Measurements from ENCODE around the gene IFNA7. TPM values are rescaled to one million over a fixed set of nuclear protein-coding genes. Genes with fewer than 3 reads are reported as not detected.
"Not testable (repeated sequence)": the region's sequence is repeated elsewhere in the genome, so short reads cannot be mapped to it uniquely, and the experiment has no call there.

IFNA7 gene
- total RNA-seq, result not detected
- long read RNA-seq, result 0 reads

GRCh38 chr9:21202105-21202504 lies at the start of gene IFNA7:
IFNA7 (minus strand) TSS chr9:21202205; CDS start chr9:21202165, 40 bp downstream.
- DNase-seq (ENCODE audit: low spot score); intact Hi-C loops (cut with DNase I): not testable (repeated sequence)

- DNase-seq (ENCODE audit: low spot score), result no peak
- intact Hi-C loops (cut with DNase I), result loop anchor here (5.0 kb wide), 1 partner anchor 541 kb away; no protein-coding TSS in a partner anchor
Observed at GRCh38 chr9:21251638-21252037, 49.6 kb upstream of the IFNA7 start.

- intact Hi-C loops (cut with DNase I), result loop anchor here (5.0 kb wide), 1 partner anchor 541 kb away; no protein-coding TSS in a partner anchor
- no peak for DNase-seq (ENCODE audit: low spot score)
Observed at GRCh38 chr9:21251190-21251589, 49.2 kb upstream of the IFNA7 start.

- DNase-seq (ENCODE audit: low spot score), result no peak
- intact Hi-C loops (cut with DNase I), result no loop called here
Observed at GRCh38 chr9:21244836-21245235, 42.8 kb upstream of the IFNA7 start.

GRCh38 chr9:21239911-21240310 lies 37.9 kb upstream of the IFNA7 start, which contains the start of gene IFNA14:
IFNA14 (minus strand) TSS chr9:21240005; CDS start chr9:21239935, 70 bp downstream.
- intact Hi-C loops (cut with DNase I), result loop anchor here (5.0 kb wide), 1 partner anchor 547 kb away; no protein-coding TSS in a partner anchor
- no peak for DNase-seq (ENCODE audit: low spot score)

GRCh38 chr9:21236360-21236714 lies 34.3 kb upstream of the IFNA7 start:
- DNase-seq (ENCODE audit: low spot score), result not testable (repeated sequence)
- intact Hi-C loops (cut with DNase I), result loop anchor here (5.0 kb wide), 1 partner anchor 551 kb away; no protein-coding TSS in a partner anchor

GRCh38 chr9:21235468-21236359 lies 33.7 kb upstream of the IFNA7 start:
- DNase-seq (ENCODE audit: low spot score), result not testable (repeated sequence)
- intact Hi-C loops (cut with DNase I), result loop anchor here (5.0 kb wide), 1 partner anchor 552 kb away; no protein-coding TSS in a partner anchor

- no peak for DNase-seq (ENCODE audit: low spot score)
- intact Hi-C loops (cut with DNase I), result no loop called here
Observed at GRCh38 chr9:21234153-21234687, 32.2 kb upstream of the IFNA7 start.

- intact Hi-C loops (cut with DNase I), result no loop called here
- no peak for DNase-seq (ENCODE audit: low spot score)
Observed at GRCh38 chr9:21233258-21233657, 31.3 kb upstream of the IFNA7 start.

- no peak for DNase-seq (ENCODE audit: low spot score)
- intact Hi-C loops (cut with DNase I), result no loop called here
Observed at GRCh38 chr9:21228122-21228521, 26.1 kb upstream of the IFNA7 start, which contains the start of gene IFNA17. IFNA17 (minus strand) TSS chr9:21228222; CDS start chr9:21228173, 49 bp downstream.

GRCh38 chr9:21217211-21217610 lies 15.2 kb upstream of the IFNA7 start, which contains the start of gene IFNA16:
IFNA16 (minus strand) TSS chr9:21217311; CDS start chr9:21217305, 6 bp downstream.
- DNase-seq (ENCODE audit: low spot score); intact Hi-C loops (cut with DNase I): not testable (repeated sequence)

GRCh38 chr9:21213411-21214326 lies 11.7 kb upstream of the IFNA7 start:
- intact Hi-C loops (cut with DNase I), result not testable (repeated sequence)

GRCh38 chr9:21212160-21212559 lies 10.2 kb upstream of the IFNA7 start:
- DNase-seq (ENCODE audit: low spot score); intact Hi-C loops (cut with DNase I): not testable (repeated sequence)

More at GRCh38 chr9:21213411-21214326, 11.7 kb upstream of the IFNA7 start:
- not testable (repeated sequence) for DNase-seq (ENCODE audit: low spot score)

- DNase-seq (ENCODE audit: low spot score); intact Hi-C loops (cut with DNase I): not testable (repeated sequence)
Observed at GRCh38 chr9:21210782-21211181, 8.8 kb upstream of the IFNA7 start.

GRCh38 chr9:21210311-21210710 lies 8.3 kb upstream of the IFNA7 start:
- intact Hi-C loops (cut with DNase I), result no loop called here
- DNase-seq (ENCODE audit: low spot score), result no peak

GRCh38 chr9:21207043-21207442 lies 5.0 kb upstream of the IFNA7 start, which contains the start of gene IFNA10:
IFNA10 (minus strand) TSS chr9:21207143; CDS start chr9:21207097, 46 bp downstream.
- intact Hi-C loops (cut with DNase I); DNase-seq (ENCODE audit: low spot score): not testable (repeated sequence)

GRCh38 chr9:21205204-21205603 lies 3.2 kb upstream of the IFNA7 start:
- intact Hi-C loops (cut with DNase I), result no loop called here
- DNase-seq (ENCODE audit: low spot score), result no peak

- DNase-seq (ENCODE audit: low spot score); intact Hi-C loops (cut with DNase I): not testable (repeated sequence)
Observed at GRCh38 chr9:21194867-21195776, 6.9 kb downstream of the IFNA7 start.
